ENCODE data around the gene NME5.

DNA sequence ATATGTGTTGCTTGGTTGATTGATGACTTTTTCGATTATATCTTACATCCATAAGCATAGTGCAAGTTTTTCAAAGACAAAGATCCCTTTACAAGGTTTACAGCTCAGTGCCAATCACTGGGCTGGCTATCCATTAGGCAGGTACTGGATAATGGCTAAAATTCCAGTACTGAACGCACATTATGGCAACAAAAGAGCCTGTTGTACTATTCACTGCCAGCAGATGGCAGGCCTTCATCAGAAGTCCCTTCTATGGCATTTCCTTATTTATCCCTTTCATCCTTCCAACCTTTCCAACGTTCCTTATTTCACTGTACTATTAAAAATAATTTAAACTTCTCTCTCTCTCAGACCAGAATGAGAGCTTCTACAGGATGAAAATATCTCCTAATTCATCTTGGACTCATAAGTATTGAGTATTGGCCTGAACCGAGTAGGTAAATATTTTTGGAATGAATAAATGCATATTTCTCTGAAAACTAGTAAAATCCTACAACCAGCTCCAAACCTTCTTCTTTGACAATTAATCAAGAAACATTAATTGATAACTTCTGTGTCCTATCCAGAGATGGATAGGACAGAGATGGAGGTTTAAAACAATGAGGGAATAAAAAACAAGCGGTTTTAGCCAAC lies 62.0 kb downstream of the NME5 start:
- TF ChIP-seq POLR2AphosphoS5 (IDR thresholded peaks at IDR 0.05; ENCODE audit: low read depth, low read length) (no peak), SIN3A (IDR thresholded peaks at IDR 0.05; ENCODE audit: borderline replicate concordance, insufficient read depth, low read length) (no peak), TAF1 (IDR thresholded peaks at IDR 0.05; ENCODE audit: borderline replicate concordance, insufficient read depth, low read length) (no peak), FOXP2 (optimal IDR thresholded peaks at IDR 0.05; ENCODE audit: borderline replicate concordance, extremely low read depth, extremely low read length, insufficient read depth) (no peak)
- TF ChIP-seq, protein P1, sequence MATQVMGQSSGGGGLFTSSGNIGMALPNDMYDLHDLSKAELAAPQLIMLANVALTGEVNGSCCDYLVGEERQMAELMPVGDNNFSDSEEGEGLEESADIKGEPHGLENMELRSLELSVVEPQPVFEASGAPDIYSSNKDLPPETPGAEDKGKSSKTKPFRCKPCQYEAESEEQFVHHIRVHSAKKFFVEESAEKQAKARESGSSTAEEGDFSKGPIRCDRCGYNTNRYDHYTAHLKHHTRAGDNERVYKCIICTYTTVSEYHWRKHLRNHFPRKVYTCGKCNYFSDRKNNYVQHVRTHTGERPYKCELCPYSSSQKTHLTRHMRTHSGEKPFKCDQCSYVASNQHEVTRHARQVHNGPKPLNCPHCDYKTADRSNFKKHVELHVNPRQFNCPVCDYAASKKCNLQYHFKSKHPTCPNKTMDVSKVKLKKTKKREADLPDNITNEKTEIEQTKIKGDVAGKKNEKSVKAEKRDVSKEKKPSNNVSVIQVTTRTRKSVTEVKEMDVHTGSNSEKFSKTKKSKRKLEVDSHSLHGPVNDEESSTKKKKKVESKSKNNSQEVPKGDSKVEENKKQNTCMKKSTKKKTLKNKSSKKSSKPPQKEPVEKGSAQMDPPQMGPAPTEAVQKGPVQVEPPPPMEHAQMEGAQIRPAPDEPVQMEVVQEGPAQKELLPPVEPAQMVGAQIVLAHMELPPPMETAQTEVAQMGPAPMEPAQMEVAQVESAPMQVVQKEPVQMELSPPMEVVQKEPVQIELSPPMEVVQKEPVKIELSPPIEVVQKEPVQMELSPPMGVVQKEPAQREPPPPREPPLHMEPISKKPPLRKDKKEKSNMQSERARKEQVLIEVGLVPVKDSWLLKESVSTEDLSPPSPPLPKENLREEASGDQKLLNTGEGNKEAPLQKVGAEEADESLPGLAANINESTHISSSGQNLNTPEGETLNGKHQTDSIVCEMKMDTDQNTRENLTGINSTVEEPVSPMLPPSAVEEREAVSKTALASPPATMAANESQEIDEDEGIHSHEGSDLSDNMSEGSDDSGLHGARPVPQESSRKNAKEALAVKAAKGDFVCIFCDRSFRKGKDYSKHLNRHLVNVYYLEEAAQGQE (IDR thresholded peaks at IDR 0.05; ENCODE audit: insufficient read depth in 1 of 2, low read depth in 2 of 2, low read length in 2 of 2), result no peak

Measured in PFSK-1 (cell line).